ENCODE data around the gene OR6N1.

- TF ChIP-seq CTCF (IDR thresholded peaks at IDR 0.05; ENCODE audit: low read length) (no peak), EZH2phosphoT487 (IDR thresholded peaks at IDR 0.05; ENCODE audit: low read length) (no peak), EZH2 (optimal IDR thresholded peaks at IDR 0.05; ENCODE audit: low read depth, low read length) (no peak)
These were observed 43.0 kb upstream of the OR6N1 start for GRCh38 chr1:158814970-158815369.

Data from MM.1S (cell line).